IPS-20b (cell line): ENCODE measurements around the gene ALOXE3.

Experiments used
- H3K27ac ChIP-seq: one replicate; pipeline ENCODE4 v1.5.1; 2013; ENCODE audit warnings: low read length
- H3K27me3 ChIP-seq: 2 replicates; pipeline ENCODE4 v1.6.1; 2013; ENCODE audit warnings: mild to moderate bottlenecking, low read length, inconsistent platforms; ENCODE audit not compliant: insufficient read depth
- H3K36me3 ChIP-seq: 2 replicates; pipeline ENCODE4 v1.6.1; 2013; ENCODE audit warnings: low read depth, mild to moderate bottlenecking, inconsistent platforms, low read length, moderate library complexity; ENCODE audit not compliant: insufficient read depth
- H3K4me1 ChIP-seq: 2 replicates; pipeline ENCODE4 v1.6.1; 2013; ENCODE audit warnings: mild to moderate bottlenecking, control low read depth, inconsistent platforms, low read length, moderate library complexity; ENCODE audit not compliant: insufficient read depth
- H3K4me3 ChIP-seq: 2 replicates; pipeline ENCODE4 v1.5.1; 2013; ENCODE audit warnings: mild to moderate bottlenecking, low read length, inconsistent platforms
- H3K9ac ChIP-seq: 2 replicates; pipeline ENCODE4 v1.6.1; 2013; ENCODE audit warnings: low read depth, mild to moderate bottlenecking, inconsistent platforms, low read length, moderate library complexity
- H3K9me3 ChIP-seq: 2 replicates; pipeline ENCODE4 v1.6.1; 2013; ENCODE audit warnings: mild to moderate bottlenecking, low read depth, low read length, inconsistent platforms; ENCODE audit not compliant: insufficient read depth

Gene ALOXE3

DNA sequence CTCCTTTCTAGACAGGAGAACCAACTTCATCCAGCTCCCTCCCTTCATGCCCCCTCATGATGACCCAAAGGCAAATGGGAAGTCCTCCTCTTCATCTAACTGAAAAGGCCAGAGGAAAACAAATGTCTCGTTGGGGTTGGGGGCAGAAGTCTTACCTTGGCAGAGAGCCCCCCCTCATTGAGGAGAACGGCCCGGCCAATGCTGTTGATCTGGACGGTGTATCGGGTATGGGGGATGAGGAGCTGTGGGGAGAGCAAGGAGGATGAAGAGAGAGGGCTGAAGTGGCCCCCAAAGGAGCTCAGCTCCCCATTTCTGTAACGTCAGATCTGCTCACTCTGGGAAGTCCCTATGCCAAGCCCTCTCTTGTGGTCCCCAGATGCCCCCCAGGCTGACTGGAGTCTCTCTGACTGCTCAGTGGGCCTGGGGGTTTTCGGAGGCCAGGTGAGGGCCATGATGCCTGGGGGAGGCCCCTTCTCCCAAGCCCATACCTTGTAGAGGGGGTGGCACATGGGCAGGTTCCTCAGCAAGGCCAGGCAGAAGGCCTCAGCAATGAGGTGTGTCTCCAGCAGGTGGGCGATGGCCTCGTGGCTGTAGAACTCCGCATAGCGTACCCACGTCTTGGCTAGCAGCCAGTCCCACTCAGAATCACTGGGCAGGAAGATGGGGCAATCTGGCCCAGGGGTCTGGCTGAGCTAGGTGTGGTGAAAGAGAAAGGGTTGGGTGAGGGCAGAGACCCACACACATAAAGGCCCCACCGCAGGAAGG is 41.6 kb downstream of the ALOXE3 start:
- Histone ChIP-seq H3K4me1 (no peaks in the 10 kb centered on the region; the same call in 1 of the 2 replicates), H3K36me3 (no peaks in the 10 kb centered on the region), H3K27me3 (peaks cover 97% of the 10 kb centered on the region), H3K9me3 (no peaks in the 10 kb centered on the region), H3K4me3 (no peak overlapping the region), H3K27ac (no peak overlapping the region), H3K9ac (no peak overlapping the region)

DNA sequence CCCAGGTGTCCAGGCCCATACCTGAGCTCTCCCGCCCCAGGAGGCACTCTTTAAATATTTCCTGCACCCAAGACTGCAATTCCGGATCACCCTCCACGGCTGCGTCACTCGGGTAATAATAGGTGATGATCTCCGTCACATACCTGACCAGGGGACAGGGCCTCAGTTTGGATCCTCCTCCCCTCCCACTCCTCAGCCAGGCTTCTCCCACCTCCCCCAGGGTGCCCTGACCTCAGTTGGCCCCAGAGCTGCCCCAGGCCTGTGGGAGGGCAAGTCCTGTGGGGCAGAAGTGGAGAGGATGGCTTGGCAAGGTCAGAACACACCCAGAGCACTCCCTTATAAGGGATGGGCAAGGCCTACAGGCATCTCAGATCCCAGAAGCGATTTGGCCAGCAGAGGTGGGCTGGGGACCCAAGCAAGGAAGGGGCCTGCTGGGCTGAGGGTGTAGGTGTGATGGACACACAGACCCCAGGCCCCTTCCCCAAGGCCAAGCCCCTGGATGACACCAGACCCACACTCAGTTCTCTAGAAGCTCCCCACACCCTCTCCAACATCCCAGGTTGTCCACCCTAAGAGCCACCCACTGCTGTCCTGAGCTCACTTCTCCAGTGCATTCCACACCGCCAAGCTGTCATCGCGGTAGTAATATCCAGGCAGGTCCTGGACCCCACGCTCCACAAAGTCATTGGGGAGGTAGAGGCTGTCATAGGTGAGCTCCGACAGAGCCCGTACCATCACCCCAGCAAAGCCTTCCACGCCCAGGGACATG is 42.6 kb downstream of the ALOXE3 start:
- Histone ChIP-seq H3K36me3 (no peaks in the 10 kb centered on the region), H3K4me3 (no peak overlapping the region), H3K9ac (no peak overlapping the region), H3K27ac (no peak overlapping the region), H3K9me3 (no peaks in the 10 kb centered on the region), H3K4me1 (no peaks in the 10 kb centered on the region; the same call in 1 of the 2 replicates), H3K27me3 (peaks cover 97% of the 10 kb centered on the region)

DNA sequence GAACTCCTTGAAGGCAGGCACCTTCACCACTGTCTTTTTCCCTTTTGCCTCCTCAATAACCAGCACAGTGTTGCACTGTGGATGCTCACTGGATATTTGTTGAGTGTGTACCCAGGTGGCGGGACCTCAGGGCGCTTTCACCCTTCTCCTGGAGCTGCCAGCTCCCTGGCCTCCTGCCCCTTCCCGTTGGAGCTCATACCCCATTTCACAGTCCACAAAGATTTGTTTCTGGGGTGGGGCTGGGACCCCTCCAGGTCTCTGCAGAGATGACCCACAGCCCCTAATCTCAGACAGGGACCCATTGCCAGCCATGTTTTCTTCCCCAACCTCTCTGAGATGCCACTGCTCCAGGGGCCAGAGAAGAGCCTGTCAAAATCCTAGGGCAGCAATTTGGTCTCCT is 43.2 kb downstream of the ALOXE3 start:
- Histone ChIP-seq H3K4me3 (no peak overlapping the region), H3K9ac (no peak overlapping the region), H3K27ac (no peak overlapping the region), H3K36me3 (no peaks in the 10 kb centered on the region), H3K4me1 (no peaks in the 10 kb centered on the region; the same call in 1 of the 2 replicates), H3K9me3 (no peaks in the 10 kb centered on the region), H3K27me3 (peaks cover 97% of the 10 kb centered on the region)

DNA sequence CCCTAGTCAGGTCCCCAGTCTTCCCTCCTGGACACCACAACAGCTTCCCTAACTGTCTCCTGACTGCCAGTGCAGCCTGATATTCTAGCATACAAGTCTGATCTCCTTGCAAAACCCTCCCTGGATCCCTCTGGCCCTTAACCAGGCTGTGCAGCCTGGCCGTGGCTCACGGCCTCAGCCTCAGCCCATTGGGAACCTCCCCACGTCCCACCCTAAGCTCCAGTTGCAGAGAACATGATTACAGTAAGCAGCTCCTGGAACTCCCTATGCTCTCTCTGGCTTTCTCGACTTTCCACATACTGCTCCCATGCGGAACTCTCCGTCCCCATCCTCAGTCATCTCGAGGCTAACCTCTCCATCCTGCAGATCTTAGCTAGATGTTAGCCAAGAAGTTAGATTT is 43.8 kb downstream of the ALOXE3 start:
- H3K36me3 ChIP-seq, result no peaks in the 10 kb centered on the region
- no peaks in the 10 kb centered on the region; the same call in 1 of the 2 replicates for H3K4me1 ChIP-seq
- no peak overlapping the region for H3K4me3 ChIP-seq
- peaks cover 97% of the 10 kb centered on the region for H3K27me3 ChIP-seq
- H3K9me3 ChIP-seq, result no peaks in the 10 kb centered on the region
- H3K27ac ChIP-seq, result no peak overlapping the region
- no peak overlapping the region for H3K9ac ChIP-seq

DNA sequence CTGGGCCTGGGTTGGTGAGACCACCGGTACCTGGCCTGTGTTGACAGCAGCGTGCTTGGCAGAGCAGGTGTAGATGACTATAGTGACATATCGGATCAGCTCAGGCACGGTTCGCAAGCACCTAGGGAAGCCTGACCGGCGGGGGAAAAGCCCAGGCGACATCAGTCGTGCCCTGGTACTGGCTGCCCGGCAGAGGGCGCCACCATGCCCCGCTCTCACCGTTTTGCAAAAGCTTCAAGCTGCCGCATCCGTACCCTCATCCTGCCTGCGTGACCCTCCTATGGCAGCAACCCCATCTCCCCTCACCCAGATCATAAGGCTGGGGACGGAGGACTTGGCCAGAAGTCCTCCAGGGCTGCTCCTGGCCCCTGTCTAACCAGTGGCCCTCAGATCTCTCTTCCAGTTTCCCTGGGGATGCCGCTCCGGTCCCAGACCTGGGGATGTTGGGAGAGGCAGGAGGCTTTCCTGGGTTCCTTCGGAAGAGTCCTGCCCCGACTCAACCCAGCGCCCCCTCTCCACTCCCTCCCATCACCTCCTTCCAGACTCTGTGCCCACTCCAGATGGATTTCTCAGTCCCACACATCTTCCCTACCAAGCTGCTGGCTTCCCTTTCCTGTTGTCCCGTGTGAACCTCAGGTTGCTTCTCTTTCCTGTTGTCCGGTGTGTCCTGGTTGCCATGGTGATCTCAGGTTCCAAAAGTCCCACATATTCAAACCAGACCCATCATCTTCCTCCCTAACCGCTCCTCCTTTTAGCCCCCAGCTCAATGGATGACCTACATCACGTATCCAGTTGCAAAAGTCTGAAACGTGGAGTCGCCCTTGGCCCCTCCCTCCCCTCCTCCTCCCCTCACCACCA is 44.5 kb downstream of the ALOXE3 start:
- no peak overlapping the region for H3K27ac ChIP-seq
- peaks cover 97% of the 10 kb centered on the region for H3K27me3 ChIP-seq
- H3K9me3 ChIP-seq, result no peaks in the 10 kb centered on the region
- peak overlapping the region; percentile 64 for H3K4me3 ChIP-seq
- no peaks in the 10 kb centered on the region for H3K36me3 ChIP-seq
- H3K4me1 ChIP-seq, result no peaks in the 10 kb centered on the region; the same call in 1 of the 2 replicates
- H3K9ac ChIP-seq, result no peak overlapping the region

DNA sequence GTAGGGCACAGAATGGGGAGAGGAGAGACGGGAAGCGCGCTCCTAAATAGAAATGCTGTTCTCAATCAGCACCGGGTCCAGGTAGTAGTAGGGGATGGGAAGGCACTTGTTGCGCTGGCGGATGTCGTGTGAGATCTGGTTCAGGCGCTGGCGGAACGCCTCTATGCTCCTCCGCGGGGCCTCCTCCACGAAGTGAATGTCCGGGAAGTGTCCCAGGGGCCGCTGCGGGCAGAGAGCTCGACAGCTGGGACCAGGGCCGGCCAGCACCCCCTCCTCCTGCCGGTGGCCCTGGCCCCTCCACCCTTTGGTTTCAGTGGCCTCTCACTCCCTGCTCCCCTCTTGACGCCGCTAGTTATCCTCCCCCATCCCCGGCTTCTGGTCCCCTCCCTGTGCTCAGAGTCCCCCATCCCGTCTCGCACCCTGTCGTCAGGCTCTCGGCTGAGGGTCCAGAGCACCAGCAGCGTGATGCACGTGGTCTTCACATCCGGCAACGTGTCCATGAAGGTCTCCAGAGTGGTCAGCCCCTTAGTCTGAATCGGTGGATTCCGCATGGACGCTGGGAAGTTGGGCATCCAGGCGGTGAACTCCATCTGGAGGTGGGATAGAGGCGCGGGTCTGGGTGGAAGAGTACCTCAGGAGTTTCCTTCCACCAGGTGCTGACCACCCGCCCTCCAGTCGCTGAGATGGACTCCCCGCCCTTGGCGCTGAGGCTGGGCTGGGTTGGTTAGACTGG is 45.4 kb downstream of the ALOXE3 start:
- no peaks in the 10 kb centered on the region; the same call in 1 of the 2 replicates for H3K4me1 ChIP-seq
- no peak overlapping the region for H3K27ac ChIP-seq
- H3K36me3 ChIP-seq, result no peaks in the 10 kb centered on the region
- H3K9me3 ChIP-seq, result no peaks in the 10 kb centered on the region
- H3K9ac ChIP-seq, result no peak overlapping the region
- H3K4me3 ChIP-seq, result peak overlapping the region; percentile 64
- peaks cover 99% of the 10 kb centered on the region for H3K27me3 ChIP-seq

DNA sequence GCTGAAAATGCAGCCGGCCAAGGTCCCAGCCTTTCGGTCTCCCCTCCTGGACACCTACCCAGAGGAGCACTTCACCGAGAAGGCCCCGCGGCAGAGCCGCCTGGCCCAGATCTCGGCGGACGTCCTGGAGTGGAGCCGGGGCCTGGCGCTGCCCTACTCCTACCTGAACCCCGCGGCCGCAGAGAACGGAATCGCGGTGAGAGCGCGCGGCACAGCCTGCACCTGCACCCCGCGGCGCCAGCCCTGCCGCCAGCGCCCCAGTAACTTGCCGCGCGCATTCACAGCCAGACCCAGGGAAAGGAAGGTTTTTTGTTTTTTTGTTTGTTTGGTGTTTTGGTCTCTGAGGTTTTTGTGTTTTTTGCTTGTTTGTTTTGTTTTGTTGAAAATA is 46.0 kb downstream of the ALOXE3 start:
- Histone ChIP-seq H3K36me3 (no peaks in the 10 kb centered on the region), H3K27ac (no peak overlapping the region), H3K9ac (no peak overlapping the region), H3K4me1 (no peaks in the 10 kb centered on the region; the same call in 1 of the 2 replicates), H3K4me3 (peak overlapping the region; percentile 64), H3K27me3 (peaks cover 98% of the 10 kb centered on the region), H3K9me3 (no peaks in the 10 kb centered on the region)

DNA sequence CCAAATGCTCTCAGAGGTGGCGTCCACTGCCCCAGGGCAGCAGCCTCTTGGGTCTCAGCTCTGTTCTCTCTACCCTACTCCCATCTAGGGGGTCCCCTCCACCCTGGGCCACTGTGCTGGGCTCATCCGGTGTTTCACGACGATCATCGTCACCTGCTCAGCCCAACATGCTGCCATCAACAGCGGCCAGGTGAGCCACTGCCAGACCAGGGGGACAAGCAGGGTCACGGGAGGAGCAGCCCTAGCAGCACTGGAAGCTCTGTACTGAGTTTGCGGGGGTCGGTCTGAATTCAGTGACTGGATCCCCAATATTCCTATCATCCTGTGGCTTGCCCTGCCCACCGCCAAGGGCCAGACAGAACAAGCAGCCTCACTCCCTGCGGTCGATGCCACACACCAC is 46.8 kb downstream of the ALOXE3 start:
- Histone ChIP-seq H3K27me3 (peaks cover 95% of the 10 kb centered on the region), H3K4me3 (no peak overlapping the region)

DNA sequence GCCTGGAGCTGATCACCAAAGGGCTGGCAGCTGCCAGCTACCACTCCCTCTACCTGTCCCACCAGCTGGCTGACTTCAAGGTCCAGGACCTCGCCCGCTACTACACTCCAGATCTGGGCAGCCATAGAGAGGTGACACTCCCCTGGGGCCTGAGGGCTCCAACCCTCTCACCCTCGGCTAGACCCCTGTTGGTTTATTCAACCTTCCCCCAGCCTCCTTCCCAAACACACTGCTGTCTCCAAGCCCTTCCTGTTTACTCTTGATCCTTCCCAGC is 48.8 kb downstream of the ALOXE3 start:
- Histone ChIP-seq H3K4me3 (no peak overlapping the region), H3K36me3 (no peaks in the 10 kb centered on the region), H3K27me3 (peaks cover 88% of the 10 kb centered on the region), H3K9me3 (no peaks in the 10 kb centered on the region), H3K9ac (no peak overlapping the region), H3K4me1 (peaks cover 1% of the 10 kb centered on the region; the same call in 1 of the 2 replicates), H3K27ac (no peak overlapping the region)

More for the DNA sequence above, 46.8 kb downstream of the ALOXE3 start:
- Histone ChIP-seq H3K27ac (no peak overlapping the region), H3K4me1 (no peaks in the 10 kb centered on the region; the same call in 1 of the 2 replicates), H3K36me3 (no peaks in the 10 kb centered on the region), H3K9ac (no peak overlapping the region), H3K9me3 (no peaks in the 10 kb centered on the region)

DNA sequence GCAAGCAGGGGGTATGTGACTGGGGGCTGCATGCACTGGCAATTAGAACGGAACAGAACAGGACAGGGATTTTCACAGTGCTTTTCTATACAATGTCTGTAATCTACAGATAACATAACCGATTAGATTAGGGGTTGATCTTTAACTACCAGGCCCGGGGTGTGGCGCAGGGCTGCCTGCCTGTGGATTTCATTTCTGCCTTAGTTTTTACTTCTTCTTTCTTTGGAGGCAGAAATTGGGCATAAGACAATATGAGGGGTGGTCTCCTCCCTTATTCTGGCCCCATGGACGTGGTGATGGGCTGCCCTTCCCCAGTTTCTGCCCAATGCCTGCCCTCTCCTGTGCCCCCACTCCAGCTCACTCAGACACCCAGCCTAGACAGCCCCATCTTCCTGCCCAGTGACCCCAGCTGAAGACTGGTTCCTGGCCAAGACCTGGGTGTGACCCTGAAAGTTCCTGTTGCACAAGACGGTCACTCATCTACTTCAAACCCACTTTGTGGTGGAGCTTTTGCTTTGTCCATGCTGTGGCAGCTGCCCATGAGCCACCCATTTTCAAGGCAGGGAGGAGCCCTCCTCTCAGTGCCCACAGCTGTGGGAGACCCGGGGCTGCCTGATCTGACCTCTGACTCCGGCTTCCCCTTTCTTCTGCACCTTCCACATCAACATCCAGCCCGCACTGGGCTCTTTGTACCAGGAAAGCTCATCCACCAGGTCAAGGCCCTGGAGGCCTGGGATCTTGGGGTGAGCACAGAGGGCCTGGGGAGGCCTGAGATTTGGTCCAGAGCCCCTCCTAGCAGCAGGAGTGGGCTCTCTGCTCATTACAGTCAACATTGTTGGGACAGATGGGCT is 49.4 kb downstream of the ALOXE3 start:
- Histone ChIP-seq H3K27me3 (peaks cover 86% of the 10 kb centered on the region), H3K9ac (no peak overlapping the region), H3K36me3 (no peaks in the 10 kb centered on the region), H3K27ac (no peak overlapping the region), H3K4me3 (no peak overlapping the region), H3K9me3 (no peaks in the 10 kb centered on the region), H3K4me1 (peaks cover 4% of the 10 kb centered on the region; the same call in 1 of the 2 replicates)
